WTC11 (cell line): Measurements from ENCODE around the gene NETO2.

Source experiments
- AFF4 ChIP-seq: sonication (generic); formaldehyde crosslinking; IDR thresholded peaks from 2 replicates; pipeline ENCODE4 v1.8.1; 2023; ENCODE audit warnings: mild to moderate bottlenecking, missing genetic modification reagents, borderline replicate concordance
- ATF3 ChIP-seq: sonication (generic); formaldehyde crosslinking; conservative IDR thresholded peaks from 2 replicates; pipeline ENCODE4 v1.8.1; 2022; ENCODE audit warnings: mild to moderate bottlenecking, missing genetic modification reagents
- CBFB ChIP-seq: sonication (generic); formaldehyde crosslinking; IDR thresholded peaks from 2 replicates; pipeline ENCODE4 v1.8.1; 2022; ENCODE audit warnings: mild to moderate bottlenecking, low read depth, missing genetic modification reagents
- CTCF ChIP-seq: fragments of 200-600 bp; IDR thresholded peaks from 2 replicates; pipeline ENCODE4 v1.8.0; 2022; ENCODE audit warnings: antibody characterized with exemption
- E2F1 ChIP-seq: sonication (generic); formaldehyde crosslinking; IDR thresholded peaks from 2 replicates; pipeline ENCODE4 v1.8.0; 2022; ENCODE audit warnings: mild to moderate bottlenecking, missing genetic modification reagents
- ESRRA ChIP-seq: sonication (generic); formaldehyde crosslinking; IDR thresholded peaks from 2 replicates; pipeline ENCODE4 v1.8.1; 2022; ENCODE audit warnings: mild to moderate bottlenecking, missing genetic modification reagents, borderline replicate concordance
- FOXP4 ChIP-seq: sonication (generic); formaldehyde crosslinking; IDR thresholded peaks from 2 replicates; pipeline ENCODE4 v1.8.0; 2022; ENCODE audit warnings: mild to moderate bottlenecking, missing genetic modification reagents
- JUN ChIP-seq: sonication (generic); formaldehyde crosslinking; IDR thresholded peaks from 2 replicates; pipeline ENCODE4 v1.8.0; 2023; ENCODE audit warnings: mild to moderate bottlenecking, missing genetic modification reagents
- NR3C1 ChIP-seq: sonication (generic); formaldehyde crosslinking; conservative IDR thresholded peaks from 2 replicates; pipeline ENCODE4 v1.8.1; 2023; ENCODE audit warnings: low read depth, mild to moderate bottlenecking, missing genetic modification reagents
- RELA ChIP-seq: sonication (generic); formaldehyde crosslinking; IDR thresholded peaks from 2 replicates; pipeline ENCODE4 v1.8.1; 2022; ENCODE audit warnings: missing genetic modification reagents, mild to moderate bottlenecking, borderline replicate concordance
- USF1 ChIP-seq: sonication (generic); formaldehyde crosslinking; IDR thresholded peaks from 2 replicates; pipeline ENCODE4 v1.8.0; 2022; ENCODE audit warnings: mild to moderate bottlenecking, missing genetic modification reagents
- USF2 ChIP-seq: sonication (generic); formaldehyde crosslinking; IDR thresholded peaks from 2 replicates; pipeline ENCODE4 v1.8.1; 2023; ENCODE audit warnings: mild to moderate bottlenecking, missing genetic modification reagents, moderate library complexity
- ZBTB21 ChIP-seq: sonication (generic); formaldehyde crosslinking; IDR thresholded peaks from 2 replicates; pipeline ENCODE4 v1.8.1; 2023; ENCODE audit warnings: mild to moderate bottlenecking, missing genetic modification reagents, borderline replicate concordance
- ZSCAN18 ChIP-seq: fragments of 250-450 bp; sonication (Bioruptor Pico); IDR thresholded peaks from 2 replicates; pipeline ENCODE4 v2.1.2; 2022; ENCODE audit warnings: mild to moderate bottlenecking, moderate library complexity

- TF ChIP-seq CTCF: no peak
- no peak for TF ChIP-seq ZBTB21 (CRISPR knock-in tag)
- no peak for TF ChIP-seq JUN (CRISPR knock-in tag)
- no peak for TF ChIP-seq RELA (CRISPR knock-in tag)
- TF ChIP-seq USF2 (CRISPR knock-in tag): no peak
- TF ChIP-seq ESRRA (CRISPR knock-in tag): no peak
- no peak for TF ChIP-seq USF1 (CRISPR knock-in tag)
- TF ChIP-seq E2F1 (CRISPR knock-in tag): no peak
- TF ChIP-seq ATF3 (CRISPR knock-in tag): no peak
- no peak for TF ChIP-seq NR3C1 (CRISPR knock-in tag)
- no peak for TF ChIP-seq FOXP4 (CRISPR knock-in tag)
- no peak for TF ChIP-seq AFF4 (CRISPR knock-in tag)
- no peak for TF ChIP-seq ZSCAN18 (CRISPR knock-in tag)
- no peak for TF ChIP-seq CBFB (CRISPR knock-in tag)
Observed at GRCh38 chr16:47129755-47130435, 13.8 kb downstream of the NETO2 start.
